BJ (cell line): ENCODE data around the gene UBN2. TPM values are rescaled to one million over a fixed set of nuclear protein-coding genes. Genes with fewer than 3 reads are reported as not detected.

Experiments
- CTCF ChIA-PET: fragments of 350-600 bp; formaldehyde crosslinking; extraction: SDS; loops from one replicate; lab custom pipeline; 2021; ENCODE audit warnings: antibody characterized with exemption, inconsistent platforms; lab: Yijun Ruan, JAX
- POLR2A ChIA-PET: fragments of 300-600 bp; sonication (Branson Sonifier 250); formaldehyde crosslinking; extraction: SDS; loops from one replicate; lab custom pipeline; 2021; ENCODE audit warnings: antibody characterized with exemption; lab: Charles Lee
- DNase-seq: peaks from one replicate; pipeline ENCODE4 v3.0.0-alpha.2; 2011; ENCODE audit warnings: low read depth
- H3K27me3 ChIP-seq: 2 replicates; pipeline ENCODE4 v1.6.0; 2011; ENCODE audit warnings: low read length; ENCODE audit not compliant: control insufficient read depth, insufficient read depth
- H3K36me3 ChIP-seq: 2 replicates; pipeline ENCODE4 v1.5.1; 2011; ENCODE audit warnings: low read length; ENCODE audit not compliant: control insufficient read depth, insufficient read depth
- H3K4me3 ChIP-seq: 2 replicates; pipeline ENCODE4 v1.5.1; 2011; ENCODE audit warnings: low read depth, mild to moderate bottlenecking, control low read depth, low read length
- CTCF ChIP-seq: IDR thresholded peaks from 2 replicates; pipeline ENCODE4 v1.5.1; 2011; ENCODE audit warnings: low read depth, mild to moderate bottlenecking, control low read depth, inconsistent platforms, low read length, moderate library complexity; ENCODE audit not compliant: insufficient read depth
- polyA plus RNA-seq: library from polyadenylated mRNA; depleted of rRNA; stranded (reverse); fragments of >200 nt; gene quantifications from 2 replicates; pipeline ENCODE4 v1.2.3, GENCODE V29; 2011; rRNA removed
- small RNA-seq: library from RNA; depleted of rRNA; stranded (forward); fragments of <200 nt; gene quantifications from one replicate; pipeline ENCODE3, GENCODE V24; 2012; ENCODE audit warnings: low replicate concordance, low read depth; ENCODE audit not compliant: insufficient read length

The UBN2 gene
- polyA plus RNA-seq, 1 experiment = 1.8 TPM

- H3K36me3 ChIP-seq = peaks cover 2% of the 10 kb centered on the region; the same call in 1 of the 2 replicates
- no peak for TF ChIP-seq CTCF
- POLR2A ChIA-PET = no interaction called here
- CTCF ChIA-PET = no interaction called here
- H3K27me3 ChIP-seq = no peaks in the 10 kb centered on the region
- H3K4me3 ChIP-seq = no peak overlapping the region
- DNase-seq = no peak
Observed at GRCh38 chr7:139351027-139351426, 120.0 kb downstream of the UBN2 start.

- TF ChIP-seq CTCF = no peak
- ChIA-PET CTCF (interaction anchor here (0.6 to 0.8 kb wide), 2 partner anchors 16 to 455 kb away, joined by 3 to 7 read pairs; no protein-coding TSS in a partner anchor), POLR2A (no interaction called here)
- Histone ChIP-seq H3K27me3 (no peaks in the 10 kb centered on the region), H3K36me3 (no peaks in the 10 kb centered on the region), H3K4me3 (no peak overlapping the region)
- DNase-seq = no peak
Observed at GRCh38 chr7:139354729-139355128, 123.7 kb downstream of the UBN2 start.

GRCh38 chr7:139355320-139355719 lies 124.3 kb downstream of the UBN2 start:
- ChIA-PET CTCF (no interaction called here), POLR2A (no interaction called here)
- Histone ChIP-seq H3K4me3 (no peak overlapping the region), H3K27me3 (no peaks in the 10 kb centered on the region), H3K36me3 (no peaks in the 10 kb centered on the region)
- TF ChIP-seq CTCF = no peak
- no peak for DNase-seq

Small RNA genes lying within 50 kb of the gene (small RNA-seq; reads per million reads assigned to genes)
- gene AC009220.1 (not detected), gene RNU6-206P (not detected)

Other genes with a start within 250 kb of the UBN2 start
- gene KIAA1549, start 249.8 kb upstream of the UBN2 start, polyA plus RNA-seq = 2.5 TPM in 2 replicates
- 7.6 and 10.0 TPM in 2 replicates for gene ZC3HAV1L, start 195.2 kb upstream of the UBN2 start, polyA plus RNA-seq
- gene ZC3HAV1, start 121.5 kb upstream of the UBN2 start, polyA plus RNA-seq = 21.7 and 24.5 TPM in 2 replicates
- 9.9 and 12.1 TPM in 2 replicates for gene FMC1, start 110.1 kb downstream of the UBN2 start, polyA plus RNA-seq
- gene LUC7L2, start 128.7 kb downstream of the UBN2 start, polyA plus RNA-seq = 22.3 and 34.9 TPM in 2 replicates